HEK293 (cell line): ENCODE data around the gene DOCK9.

Experiments
- CTCF ChIA-PET: fragments of 350-600 bp; formaldehyde crosslinking; extraction: SDS; loops from one replicate; lab custom pipeline; 2021; ENCODE audit warnings: antibody characterized with exemption; lab: Yijun Ruan, JAX
- POLR2A ChIA-PET: fragments of 300-600 bp; formaldehyde crosslinking; extraction: SDS; loops from one replicate; lab custom pipeline; 2020; ENCODE audit warnings: antibody characterized with exemption, inconsistent platforms; lab: Yijun Ruan, JAX
- H3K27ac ChIP-seq: fragments of 200-500 bp; sonication (Bioruptor generic); 2 replicates; pipeline ENCODE4 v1.5.1; 2014; ENCODE audit warnings: low read depth, low read length, control low read depth, inconsistent platforms; ENCODE audit errors: extremely low read depth
- H3K36me3 ChIP-seq, 2 experiments: fragments of 200-500 bp in 1 of 2; sonication (Bioruptor generic) in 1 of 2; 1 replicate in 1 of 2; 2 replicates in 1 of 2; pipeline ENCODE4 v1.5.1; 2014 to 2017; ENCODE audit warnings: inconsistent platforms in 2 of 2, low read length in 2 of 2; ENCODE audit not compliant: control insufficient read depth in 2 of 2, insufficient read depth in 1 of 2
- H3K4me1 ChIP-seq: fragments of 200-500 bp; sonication (Bioruptor generic); 2 replicates; pipeline ENCODE4 v1.5.1; 2014; ENCODE audit warnings: mild to moderate bottlenecking, low read length, inconsistent platforms; ENCODE audit not compliant: control insufficient read depth, insufficient read depth
- H3K4me3 ChIP-seq: 2 replicates; pipeline ENCODE4 v1.5.1; 2011; ENCODE audit warnings: low read depth, mild to moderate bottlenecking, control low read depth, low read length, moderate library complexity
- H3K9me3 ChIP-seq: fragments of 200-500 bp; sonication (Bioruptor generic); 2 replicates; pipeline ENCODE4 v1.5.1; 2014; ENCODE audit warnings: low read depth, low read length, inconsistent platforms; ENCODE audit not compliant: control insufficient read depth, insufficient read depth
- EGR2 ChIP-seq: fragments of 450-650 bp; formaldehyde crosslinking; IDR thresholded peaks from 2 replicates; pipeline ENCODE4 v1.5.1; 2016; ENCODE audit warnings: low read depth, missing biosample characterization, missing genetic modification characterization
- SP7 ChIP-seq: fragments of 450-650 bp; formaldehyde crosslinking; IDR thresholded peaks from 2 replicates; pipeline ENCODE4 v1.5.1; 2016; ENCODE audit warnings: missing biosample characterization, missing genetic modification characterization
- ZNF146 ChIP-seq: fragments of 450-650 bp; formaldehyde crosslinking; IDR thresholded peaks from 2 replicates; pipeline ENCODE4 v1.5.1; 2016; ENCODE audit warnings: missing biosample characterization, missing genetic modification characterization
- ZNF175 ChIP-seq: fragments of 450-650 bp; formaldehyde crosslinking; IDR thresholded peaks from 2 replicates; pipeline ENCODE4 v1.5.1; 2016; ENCODE audit warnings: missing biosample characterization, missing genetic modification characterization
- ZNF211 ChIP-seq: fragments of 450-650 bp; formaldehyde crosslinking; IDR thresholded peaks from 2 replicates; pipeline ENCODE4 v1.5.1; 2016; ENCODE audit warnings: low read depth, missing biosample characterization, missing genetic modification characterization
- ZNF223 ChIP-seq: fragments of 450-650 bp; formaldehyde crosslinking; IDR thresholded peaks from 2 replicates; pipeline ENCODE4 v1.5.1; 2016; ENCODE audit warnings: missing biosample characterization, missing genetic modification characterization
- ZNF274 ChIP-seq, 2 experiments: fragments of 200-500 bp in 1 of 2; fragments of 450-650 bp in 1 of 2; sonication (Bioruptor generic) in 1 of 2; formaldehyde crosslinking in 1 of 2; IDR thresholded peaks; 2 replicates each; pipeline versions ENCODE4 v1.5.1 to v1.6.1; 2014 to 2016; ENCODE audit warnings: borderline replicate concordance in 1 of 2, inconsistent platforms in 1 of 2, low read length in 1 of 2, missing biosample characterization in 1 of 2, missing genetic modification characterization in 1 of 2
- ZNF354C ChIP-seq: fragments of 450-650 bp; formaldehyde crosslinking; IDR thresholded peaks from 2 replicates; pipeline ENCODE4 v1.5.1; 2016; ENCODE audit warnings: missing biosample characterization, missing genetic modification characterization, low read depth, borderline replicate concordance
- ZNF37A ChIP-seq: fragments of 450-650 bp; IDR thresholded peaks from 2 replicates; pipeline ENCODE4 v1.5.1; 2018; ENCODE audit warnings: missing biosample characterization, missing genetic modification characterization
- ZNF404 ChIP-seq: fragments of 450-650 bp; formaldehyde crosslinking; IDR thresholded peaks from 2 replicates; pipeline ENCODE4 v1.5.1; 2017; ENCODE audit warnings: missing biosample characterization, missing genetic modification characterization
- ZNF426 ChIP-seq: fragments of 450-650 bp; formaldehyde crosslinking; IDR thresholded peaks from 2 replicates; pipeline ENCODE4 v1.5.1; 2017; ENCODE audit warnings: missing biosample characterization, missing genetic modification characterization, mild to moderate bottlenecking, inconsistent platforms, moderate library complexity
- ZNF501 ChIP-seq: fragments of 450-650 bp; formaldehyde crosslinking; IDR thresholded peaks from 2 replicates; pipeline ENCODE4 v1.5.1; 2016; ENCODE audit warnings: missing biosample characterization, missing genetic modification characterization
- ZNF571 ChIP-seq: fragments of 450-650 bp; formaldehyde crosslinking; IDR thresholded peaks from 2 replicates; pipeline ENCODE4 v1.5.0; 2017; ENCODE audit warnings: missing biosample characterization, missing genetic modification characterization
- ZNF623 ChIP-seq: fragments of 450-650 bp; formaldehyde crosslinking; IDR thresholded peaks from 2 replicates; pipeline ENCODE4 v1.5.1; 2016; ENCODE audit warnings: missing biosample characterization, missing genetic modification characterization
- ZNF626 ChIP-seq: fragments of 450-650 bp; sonication (Bioruptor Pico); formaldehyde crosslinking; IDR thresholded peaks from 2 replicates; pipeline ENCODE4 v1.5.1; 2018; ENCODE audit warnings: missing biosample characterization, missing genetic modification characterization, inconsistent platforms
- ZNF664 ChIP-seq: fragments of 450-650 bp; formaldehyde crosslinking; IDR thresholded peaks from 2 replicates; pipeline ENCODE4 v1.5.1; 2016; ENCODE audit warnings: missing biosample characterization, missing genetic modification characterization
- ZNF670 ChIP-seq: fragments of 450-650 bp; formaldehyde crosslinking; IDR thresholded peaks from 2 replicates; pipeline ENCODE4 v1.5.1; 2016; ENCODE audit warnings: missing biosample characterization, missing genetic modification characterization, low read depth
- ZNF792 ChIP-seq: fragments of 450-650 bp; formaldehyde crosslinking; IDR thresholded peaks from 2 replicates; pipeline ENCODE4 v1.5.1; 2016; ENCODE audit warnings: missing biosample characterization, missing genetic modification characterization
- ZNF843 ChIP-seq: fragments of 450-650 bp; formaldehyde crosslinking; IDR thresholded peaks from 2 replicates; pipeline ENCODE4 v1.5.1; 2016; ENCODE audit warnings: missing biosample characterization, missing genetic modification characterization
- TF ChIP-seq, protein P1 (sequence below): fragments of 450-650 bp; formaldehyde crosslinking; IDR thresholded peaks from 2 replicates; pipeline ENCODE4 v1.5.1; 2016; ENCODE audit warnings: missing biosample characterization, missing genetic modification characterization
- TF ChIP-seq, protein P2 (sequence below): fragments of 450-650 bp; formaldehyde crosslinking; optimal IDR thresholded peaks from 2 replicates; pipeline ENCODE3; 2016; ENCODE audit warnings: missing biosample characterization, mild to moderate bottlenecking, missing genetic modification characterization
- TF ChIP-seq, protein P3 (sequence below): sonication (generic); formaldehyde crosslinking; IDR thresholded peaks from 2 replicates; pipeline ENCODE4 v1.8.1; 2022; ENCODE audit warnings: mild to moderate bottlenecking, moderate library complexity, missing genetic modification reagents
- TF ChIP-seq, protein P4 (sequence below): fragments of 450-650 bp; IDR thresholded peaks from 2 replicates; pipeline ENCODE4 v1.5.1; 2018; ENCODE audit warnings: missing biosample characterization, mild to moderate bottlenecking, missing genetic modification characterization
- TF ChIP-seq, protein P5 (sequence below): fragments of 450-650 bp; formaldehyde crosslinking; IDR thresholded peaks from 2 replicates; pipeline ENCODE4 v1.5.1; 2016; ENCODE audit warnings: missing biosample characterization, missing genetic modification characterization, low read depth

DOCK9 gene

DNA sequence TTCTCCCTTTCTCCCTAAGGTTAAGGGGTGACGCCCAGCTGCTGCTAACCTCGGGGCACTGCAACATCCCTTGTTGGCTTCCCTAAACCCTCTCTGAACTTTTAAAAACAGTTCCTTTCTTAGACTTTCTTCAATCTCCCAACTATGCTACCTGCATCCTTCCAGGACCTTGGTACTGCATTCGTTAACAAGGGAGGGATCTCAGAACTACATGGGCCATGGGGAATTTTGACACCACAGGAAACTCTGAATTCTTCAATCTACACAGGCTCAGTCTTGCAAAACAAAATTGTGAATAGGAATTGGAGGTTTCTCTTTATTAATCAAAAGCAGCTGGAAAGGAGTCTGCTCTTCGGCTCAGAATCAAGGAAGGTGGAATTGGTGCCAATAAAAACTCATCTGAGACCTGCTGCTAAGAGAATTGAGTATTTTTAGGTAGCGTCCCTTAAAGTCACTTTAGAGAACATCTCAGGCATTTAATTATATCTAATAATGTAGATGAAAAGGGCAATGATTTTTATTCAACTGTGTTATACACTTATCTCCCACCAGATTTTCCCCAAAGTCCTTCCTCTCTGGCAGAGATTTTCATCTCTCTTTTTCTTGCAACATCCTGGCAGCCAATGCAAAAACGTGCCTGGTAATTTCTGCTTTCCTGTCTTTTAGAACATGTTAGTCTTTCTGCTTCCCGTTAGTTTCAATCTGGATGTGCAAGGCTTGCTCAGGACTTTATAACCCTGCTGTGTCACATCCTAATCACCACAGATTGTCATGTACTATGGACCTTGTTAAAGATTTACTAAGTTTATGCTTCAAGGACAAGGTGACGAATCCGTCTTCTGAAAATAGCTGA, 156.3 kb downstream of the DOCK9 start (continued):
- TF ChIP-seq, protein P1, sequence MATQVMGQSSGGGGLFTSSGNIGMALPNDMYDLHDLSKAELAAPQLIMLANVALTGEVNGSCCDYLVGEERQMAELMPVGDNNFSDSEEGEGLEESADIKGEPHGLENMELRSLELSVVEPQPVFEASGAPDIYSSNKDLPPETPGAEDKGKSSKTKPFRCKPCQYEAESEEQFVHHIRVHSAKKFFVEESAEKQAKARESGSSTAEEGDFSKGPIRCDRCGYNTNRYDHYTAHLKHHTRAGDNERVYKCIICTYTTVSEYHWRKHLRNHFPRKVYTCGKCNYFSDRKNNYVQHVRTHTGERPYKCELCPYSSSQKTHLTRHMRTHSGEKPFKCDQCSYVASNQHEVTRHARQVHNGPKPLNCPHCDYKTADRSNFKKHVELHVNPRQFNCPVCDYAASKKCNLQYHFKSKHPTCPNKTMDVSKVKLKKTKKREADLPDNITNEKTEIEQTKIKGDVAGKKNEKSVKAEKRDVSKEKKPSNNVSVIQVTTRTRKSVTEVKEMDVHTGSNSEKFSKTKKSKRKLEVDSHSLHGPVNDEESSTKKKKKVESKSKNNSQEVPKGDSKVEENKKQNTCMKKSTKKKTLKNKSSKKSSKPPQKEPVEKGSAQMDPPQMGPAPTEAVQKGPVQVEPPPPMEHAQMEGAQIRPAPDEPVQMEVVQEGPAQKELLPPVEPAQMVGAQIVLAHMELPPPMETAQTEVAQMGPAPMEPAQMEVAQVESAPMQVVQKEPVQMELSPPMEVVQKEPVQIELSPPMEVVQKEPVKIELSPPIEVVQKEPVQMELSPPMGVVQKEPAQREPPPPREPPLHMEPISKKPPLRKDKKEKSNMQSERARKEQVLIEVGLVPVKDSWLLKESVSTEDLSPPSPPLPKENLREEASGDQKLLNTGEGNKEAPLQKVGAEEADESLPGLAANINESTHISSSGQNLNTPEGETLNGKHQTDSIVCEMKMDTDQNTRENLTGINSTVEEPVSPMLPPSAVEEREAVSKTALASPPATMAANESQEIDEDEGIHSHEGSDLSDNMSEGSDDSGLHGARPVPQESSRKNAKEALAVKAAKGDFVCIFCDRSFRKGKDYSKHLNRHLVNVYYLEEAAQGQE, result no peak
- TF ChIP-seq ZNF623 (tag by site-specific recombination) (no peak), ZNF664 (no peak), ZNF792 (no peak), ZNF670 (tag by site-specific recombination) (no peak), ZNF426 (no peak), ZNF404 (tag by site-specific recombination) (no peak), ZNF211 (tag by site-specific recombination) (no peak), ZNF223 (tag by site-specific recombination) (no peak), ZNF571 (tag by site-specific recombination) (no peak)
- TF ChIP-seq, protein P2, sequence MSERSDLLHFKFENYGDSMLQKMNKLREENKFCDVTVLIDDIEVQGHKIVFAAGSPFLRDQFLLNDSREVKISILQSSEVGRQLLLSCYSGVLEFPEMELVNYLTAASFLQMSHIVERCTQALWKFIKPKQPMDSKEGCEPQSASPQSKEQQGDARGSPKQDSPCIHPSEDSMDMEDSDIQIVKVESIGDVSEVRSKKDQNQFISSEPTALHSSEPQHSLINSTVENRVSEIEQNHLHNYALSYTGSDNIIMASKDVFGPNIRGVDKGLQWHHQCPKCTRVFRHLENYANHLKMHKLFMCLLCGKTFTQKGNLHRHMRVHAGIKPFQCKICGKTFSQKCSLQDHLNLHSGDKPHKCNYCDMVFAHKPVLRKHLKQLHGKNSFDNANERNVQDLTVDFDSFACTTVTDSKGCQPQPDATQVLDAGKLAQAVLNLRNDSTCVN (tag by site-specific recombination), result no peak

DNA sequence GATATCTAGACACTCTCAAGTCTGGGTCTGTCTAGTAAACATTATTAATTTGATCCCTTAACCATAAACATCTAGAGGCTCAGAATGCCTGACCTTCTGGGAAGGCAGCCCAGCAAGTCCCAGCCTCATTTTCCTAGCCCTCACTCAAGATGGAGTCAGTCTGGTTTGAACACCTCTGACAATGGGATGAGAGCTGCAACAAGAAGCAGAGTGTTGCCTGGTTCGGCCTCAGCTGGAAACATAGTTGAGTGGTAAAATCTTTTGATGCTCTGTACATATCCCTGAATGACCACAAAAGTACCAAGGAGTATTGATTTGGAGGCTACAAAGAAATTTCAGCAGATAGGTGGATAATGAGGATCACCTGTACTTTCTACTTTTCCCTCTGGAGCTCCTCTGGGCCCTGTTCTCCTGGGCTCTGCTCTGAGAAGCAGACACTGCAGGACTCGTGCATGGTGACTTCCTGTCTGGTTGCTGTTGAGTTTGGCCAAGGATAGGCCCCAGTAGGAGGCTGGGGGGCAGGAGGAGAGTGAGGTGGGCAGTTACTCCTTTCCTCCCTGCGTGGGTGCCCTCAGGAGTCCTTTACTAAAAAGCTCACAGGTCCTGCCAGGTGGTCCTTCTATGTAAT, 157.0 kb downstream of the DOCK9 start:
- Histone ChIP-seq H3K9me3 (no peaks in the 10 kb centered on the region), H3K36me3 (peaks cover 0 to 7% of the 10 kb centered on the region in 2 experiments; a peak in 1 of 3 replicates), H3K4me1 (no peaks in the 10 kb centered on the region), H3K4me3 (no peak overlapping the region), H3K27ac (no peak overlapping the region)
- TF ChIP-seq SP7 (no peak), EGR2 (no peak), ZNF274 (IDR thresholded peaks at IDR 0.05; ENCODE audit: low read length) (no peak), ZNF274 (tag by site-specific recombination; IDR thresholded peaks at IDR 0.05; ENCODE audit: borderline replicate concordance) (no peak), ZNF146 (tag by site-specific recombination) (no peak), ZNF175 (tag by site-specific recombination) (no peak), ZNF37A (tag by site-specific recombination) (no peak), ZNF354C (tag by site-specific recombination) (no peak), ZNF501 (no peak), ZNF571 (tag by site-specific recombination) (no peak), ZNF626 (tag by site-specific recombination) (no peak), ZNF843 (no peak)
- TF ChIP-seq, protein P3, sequence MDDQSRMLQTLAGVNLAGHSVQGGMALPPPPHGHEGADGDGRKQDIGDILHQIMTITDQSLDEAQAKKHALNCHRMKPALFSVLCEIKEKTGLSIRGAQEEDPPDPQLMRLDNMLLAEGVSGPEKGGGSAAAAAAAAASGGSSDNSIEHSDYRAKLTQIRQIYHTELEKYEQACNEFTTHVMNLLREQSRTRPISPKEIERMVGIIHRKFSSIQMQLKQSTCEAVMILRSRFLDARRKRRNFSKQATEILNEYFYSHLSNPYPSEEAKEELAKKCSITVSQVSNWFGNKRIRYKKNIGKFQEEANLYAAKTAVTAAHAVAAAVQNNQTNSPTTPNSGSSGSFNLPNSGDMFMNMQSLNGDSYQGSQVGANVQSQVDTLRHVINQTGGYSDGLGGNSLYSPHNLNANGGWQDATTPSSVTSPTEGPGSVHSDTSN (CRISPR knock-in tag), result no peak
- TF ChIP-seq, protein P4, sequence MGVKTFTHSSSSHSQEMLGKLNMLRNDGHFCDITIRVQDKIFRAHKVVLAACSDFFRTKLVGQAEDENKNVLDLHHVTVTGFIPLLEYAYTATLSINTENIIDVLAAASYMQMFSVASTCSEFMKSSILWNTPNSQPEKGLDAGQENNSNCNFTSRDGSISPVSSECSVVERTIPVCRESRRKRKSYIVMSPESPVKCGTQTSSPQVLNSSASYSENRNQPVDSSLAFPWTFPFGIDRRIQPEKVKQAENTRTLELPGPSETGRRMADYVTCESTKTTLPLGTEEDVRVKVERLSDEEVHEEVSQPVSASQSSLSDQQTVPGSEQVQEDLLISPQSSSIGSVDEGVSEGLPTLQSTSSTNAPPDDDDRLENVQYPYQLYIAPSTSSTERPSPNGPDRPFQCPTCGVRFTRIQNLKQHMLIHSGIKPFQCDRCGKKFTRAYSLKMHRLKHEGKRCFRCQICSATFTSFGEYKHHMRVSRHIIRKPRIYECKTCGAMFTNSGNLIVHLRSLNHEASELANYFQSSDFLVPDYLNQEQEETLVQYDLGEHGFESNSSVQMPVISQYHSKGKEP (tag by site-specific recombination), result no peak
- TF ChIP-seq, protein P5, sequence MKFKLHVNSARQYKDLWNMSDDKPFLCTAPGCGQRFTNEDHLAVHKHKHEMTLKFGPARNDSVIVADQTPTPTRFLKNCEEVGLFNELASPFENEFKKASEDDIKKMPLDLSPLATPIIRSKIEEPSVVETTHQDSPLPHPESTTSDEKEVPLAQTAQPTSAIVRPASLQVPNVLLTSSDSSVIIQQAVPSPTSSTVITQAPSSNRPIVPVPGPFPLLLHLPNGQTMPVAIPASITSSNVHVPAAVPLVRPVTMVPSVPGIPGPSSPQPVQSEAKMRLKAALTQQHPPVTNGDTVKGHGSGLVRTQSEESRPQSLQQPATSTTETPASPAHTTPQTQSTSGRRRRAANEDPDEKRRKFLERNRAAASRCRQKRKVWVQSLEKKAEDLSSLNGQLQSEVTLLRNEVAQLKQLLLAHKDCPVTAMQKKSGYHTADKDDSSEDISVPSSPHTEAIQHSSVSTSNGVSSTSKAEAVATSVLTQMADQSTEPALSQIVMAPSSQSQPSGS (tag by site-specific recombination), result no peak
- CTCF ChIA-PET, result interaction anchor here (1.0 kb wide), 1 partner anchor 374 kb away, joined by 3 read pairs; no protein-coding TSS in a partner anchor
- POLR2A ChIA-PET, result no interaction called here
